ENCODE data around the gene GALR2. TPM values are rescaled to one million over a fixed set of nuclear protein-coding genes. Genes with fewer than 3 reads are reported as not detected.
A peak's percentile ranks its signal among the peaks of the same experiment; 100 is the strongest.

The GALR2 gene
- total and polyA plus RNA-seq, 9 of the 15 experiments (the other 6 are each of a cell fraction or from before 2014, with no cell fraction given), result 0.34 TPM; not detected in 8

GRCh38 chr17:76103274-76104139 is 28.9 kb downstream of the GALR2 start, which contains the start of gene EXOC7 (continued):
- TF ChIP-seq CTCF (IDR thresholded peaks at IDR 0.05 in 2 of 3, conservative IDR thresholded peaks at IDR 0.05 in 1 of 3; ENCODE audit: insufficient read depth in 2 of 3, low read depth in 1 of 3, low read length in 3 of 3) (no peak), FOXO4 (CRISPR knock-in tag; IDR thresholded peaks at IDR 0.05) (no peak), ELK3 (CRISPR knock-in tag; IDR thresholded peaks at IDR 0.05) (no peak), SREBF1 (IDR thresholded peaks at IDR 0.05; ENCODE audit: borderline replicate concordance, low read depth, low read length) (no peak), ZNF274 (IDR thresholded peaks at IDR 0.05; ENCODE audit: borderline replicate concordance, low read depth, low read length) (no peak), ARHGAP35 (IDR thresholded peaks at IDR 0.05; ENCODE audit: partially characterized antibody) (peak; percentile 37), TCFL5 (CRISPR knock-in tag; conservative IDR thresholded peaks at IDR 0.05) (no peak), ZZZ3 (IDR thresholded peaks at IDR 0.05) (no peak), GTF3C2 (IDR thresholded peaks at IDR 0.05; ENCODE audit: borderline replicate concordance, extremely low read depth, insufficient read length) (no peak), ARID4B (CRISPR knock-in tag; IDR thresholded peaks at IDR 0.05) (peak; percentile 88), TARDBP (IDR thresholded peaks at IDR 0.05) (no peak), E2F1 (CRISPR knock-in tag; IDR thresholded peaks at IDR 0.05) (no peak)

Measured in K562 (cell line).